Endothelial cell of umbilical vein (primary cell): ENCODE results near the gene L2HGDH. TPM values are rescaled to one million over a fixed set of nuclear protein-coding genes. Genes with fewer than 3 reads are reported as not detected.

Experiments used
- BruUV-seq: library from RNA; stranded (reverse); fragments of 400-500 nt; replicated peaks from 2 replicates; lab custom pipeline; 2021; lab: Mats Ljungman, UMichigan
- CTCF ChIA-PET: fragments of 300-600, 350-600 bp; sonication (Branson Sonifier 250); formaldehyde crosslinking; loops from one replicate; lab custom pipeline; 2021; ENCODE audit warnings: antibody characterized with exemption, inconsistent platforms; lab: Charles Lee
- POLR2A ChIA-PET: fragments of 300-600, 350-600 bp; sonication (Branson Sonifier 250); formaldehyde crosslinking; loops from one replicate; lab custom pipeline; 2021; ENCODE audit warnings: antibody characterized with exemption, inconsistent platforms; lab: Charles Lee
- DNase-seq: peaks from one replicate; pipeline ENCODE4 v3.0.0-alpha.2; 2011; ENCODE audit warnings: low read depth, low spot score
- FAIRE-seq: peaks from 2 replicates; lab custom pipeline; 2011; peaks lifted over from hg19 to GRCh38; lab: Jason Lieb, UNC
- H2AFZ ChIP-seq: 2 replicates; pipeline ENCODE4 v1.6.0; 2012; ENCODE audit warnings: low read depth, low read length, control low read depth, inconsistent platforms
- H3K27ac ChIP-seq: 2 replicates; pipeline ENCODE4 v1.5.1; 2011; ENCODE audit warnings: low read depth, mild to moderate bottlenecking, control low read depth, low read length, moderate library complexity; ENCODE audit not compliant: insufficient read depth
- H3K27me3 ChIP-seq, 2 experiments: 2 replicates each; pipeline versions ENCODE4 v1.6.0 to v1.6.1; 2011; ENCODE audit warnings: low read length in 2 of 2, mixed read lengths in 1 of 2; ENCODE audit not compliant: control insufficient read depth in 2 of 2, insufficient read depth in 2 of 2
- H3K36me3 ChIP-seq, 2 experiments: 2 replicates in 1 of 2; 3 replicates in 1 of 2; pipeline ENCODE4 v1.5.1; 2011; ENCODE audit warnings: low read length in 2 of 2, mild to moderate bottlenecking in 1 of 2, moderate library complexity in 1 of 2; ENCODE audit not compliant: control insufficient read depth in 2 of 2, insufficient read depth in 2 of 2; ENCODE audit errors: extremely low read depth in 1 of 2
- H3K4me1 ChIP-seq: 3 replicates; pipeline ENCODE4 v1.5.1; 2011; ENCODE audit warnings: mild to moderate bottlenecking, low read length; ENCODE audit not compliant: control insufficient read depth, insufficient read depth; ENCODE audit errors: extremely low read depth
- H3K4me2 ChIP-seq: 2 replicates; pipeline ENCODE4 v1.6.1; 2011; ENCODE audit warnings: low read length, control low read depth, mixed read lengths; ENCODE audit not compliant: insufficient read depth
- H3K4me3 ChIP-seq, 3 experiments: fragments of 200-600 bp in 1 of 3; sonication (generic), shearing (Covaris generic) in 1 of 3; replicated peaks in 1 of 3; 2 replicates each; pipeline ENCODE4 v1.5.1; 2011 to 2016; ENCODE audit warnings: control low read depth in 3 of 3, low read length in 3 of 3, mild to moderate bottlenecking in 2 of 3, inconsistent platforms in 1 of 3, low read depth in 1 of 3, moderate library complexity in 1 of 3; ENCODE audit not compliant: insufficient read depth in 1 of 3
- H3K79me2 ChIP-seq: 2 replicates; pipeline ENCODE4 v1.6.0; 2012; ENCODE audit warnings: low read length, inconsistent platforms; ENCODE audit not compliant: control insufficient read depth, insufficient read depth
- H3K9ac ChIP-seq: replicated peaks from 2 replicates; pipeline ENCODE3; 2011; ENCODE audit warnings: low read length, control low read depth; ENCODE audit not compliant: insufficient read depth; ENCODE audit errors: extremely low read depth
- H3K9me1 ChIP-seq: replicated peaks from 3 replicates; pipeline ENCODE4 v1.6.0; 2011; ENCODE audit warnings: mild to moderate bottlenecking, low read length; ENCODE audit not compliant: control insufficient read depth, insufficient read depth; ENCODE audit errors: extremely low read depth
- H3K9me3 ChIP-seq: replicated peaks from 2 replicates; pipeline ENCODE4 v1.5.1; 2012; ENCODE audit warnings: low read length, inconsistent platforms; ENCODE audit not compliant: control insufficient read depth, insufficient read depth
- H4K20me1 ChIP-seq: replicated peaks from 2 replicates; pipeline ENCODE3; 2011; ENCODE audit warnings: mild to moderate bottlenecking, low read length; ENCODE audit not compliant: control insufficient read depth, insufficient read depth; ENCODE audit errors: extremely low read depth
- EZH2 ChIP-seq: IDR thresholded peaks from 2 replicates; pipeline ENCODE4 v1.6.1; 2012; ENCODE audit warnings: borderline replicate concordance, low read depth, mild to moderate bottlenecking, moderate library complexity, low read length, inconsistent platforms; ENCODE audit not compliant: severe bottlenecking
- FOS ChIP-seq: IDR thresholded peaks from 2 replicates; pipeline ENCODE4 v1.6.1; 2011; ENCODE audit warnings: mild to moderate bottlenecking, low read length, moderate library complexity, borderline replicate concordance; ENCODE audit not compliant: insufficient read depth
- GATA2 ChIP-seq: IDR thresholded peaks from 2 replicates; pipeline ENCODE4 v1.7.0; 2011; ENCODE audit warnings: low read depth, mild to moderate bottlenecking, moderate library complexity, mixed read lengths, low read length; ENCODE audit not compliant: insufficient read length, insufficient read depth
- JUN ChIP-seq: IDR thresholded peaks from 2 replicates; pipeline ENCODE4 v1.6.1; 2011; ENCODE audit warnings: borderline replicate concordance, low read depth; ENCODE audit not compliant: insufficient read length, insufficient read depth
- MYC ChIP-seq: IDR thresholded peaks from one replicate; pipeline ENCODE4 v1.6.1; 2011; ENCODE audit warnings: mild to moderate bottlenecking, low read depth, low read length
- POLR2A ChIP-seq: IDR thresholded peaks from 2 replicates; pipeline ENCODE4 v1.6.1; 2012; ENCODE audit warnings: low read depth, mild to moderate bottlenecking, control low read depth, low read length
- POLR2AphosphoS5 ChIP-seq: IDR thresholded peaks from 2 replicates; pipeline ENCODE4 v1.6.1; 2012; ENCODE audit warnings: low read depth, mild to moderate bottlenecking, control low read depth, low read length, moderate library complexity; ENCODE audit not compliant: insufficient read depth
- dilution Hi-C: fragments of 300-500 bp; cut with MboI; formaldehyde crosslinking; loops from one replicate; pipeline ENCODE4 v1.15.0; 2019; ENCODE audit warnings: low sequenced_read_pairs; ENCODE audit not compliant: extremely low pct_ligation_motif_present
- intact Hi-C: fragments of 100-400 bp; cut with micrococcal nuclease; formaldehyde crosslinking; loops from one replicate; pipeline ENCODE4 v1.10.0; 2022
- polyA plus RNA-seq, 4 experiments: library from polyadenylated mRNA; depleted of rRNA in 3 of 4; stranded (reverse) in 3 of 4; unstranded in 1 of 4; fragments of >200 nt; gene quantifications; 2 replicates each; pipeline versions ENCODE4 v1.2.1 to v1.2.3, GENCODE V29; 2011 to 2012; ENCODE audit warnings: missing spikeins in 1 of 4
- total RNA-seq: library from RNA; stranded (reverse); gene quantifications from 2 replicates; pipeline ENCODE4 v1.2.3, GENCODE V29; 2021
- TF ChIP-seq, protein P1 (sequence below), 2 donors: IDR thresholded peaks; 1 replicate in 1 of 2; 2 replicates in 1 of 2; pipeline ENCODE4 v1.5.1; 2011; ENCODE audit warnings: low read length in 2 of 2, mild to moderate bottlenecking in 2 of 2, moderate library complexity in 2 of 2, control low read depth in 1 of 2, inconsistent platforms in 1 of 2, low read depth in 1 of 2; ENCODE audit not compliant: insufficient read depth in 1 of 2; ENCODE audit errors: extremely low read depth in 1 of 2
- TF ChIP-seq, protein P2 (sequence below): IDR thresholded peaks from 2 replicates; pipeline ENCODE4 v1.6.1; 2011; ENCODE audit not compliant: insufficient read depth, insufficient read length

Gene L2HGDH
- total and polyA plus RNA-seq, 2 donors (not counting 3 experiments of a cell fraction or from before 2014, with no cell fraction given) = 2.5 to 5.3 TPM

DNA sequence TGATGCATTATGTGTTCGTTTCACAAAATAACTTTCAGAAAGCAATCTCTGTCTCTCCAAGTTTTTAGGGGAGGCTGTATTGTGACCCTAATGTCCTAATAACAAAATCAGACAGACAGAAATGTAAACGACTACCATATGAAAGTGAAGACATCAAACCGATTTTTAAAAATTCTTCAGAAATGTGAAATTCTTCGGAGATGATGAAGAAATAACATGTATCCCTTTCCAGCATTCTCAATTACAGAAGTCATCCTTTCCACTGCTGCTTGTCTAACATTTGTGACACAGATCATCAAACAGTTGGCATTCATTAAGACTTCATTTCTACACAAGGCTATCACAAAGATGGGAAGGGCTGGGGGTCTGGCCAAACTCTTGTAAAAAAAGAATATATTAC lies 41.1 kb upstream of the L2HGDH start:
- Histone ChIP-seq H3K9me3 (no peaks in the 10 kb centered on the region), H3K4me2 (no peak overlapping the region), H3K9me1 (no peaks in the 10 kb centered on the region), H3K27me3 (no peaks in the 10 kb centered on the region), H3K36me3 (no peaks in the 10 kb centered on the region), H2AFZ (no peak overlapping the region), H3K79me2 (no peaks in the 10 kb centered on the region), H3K4me1 (peaks cover 19% of the 10 kb centered on the region), H4K20me1 (no peaks in the 10 kb centered on the region), H3K27ac (no peak overlapping the region), H3K9ac (no peak overlapping the region), H3K4me3 (no peak overlapping the region)
- dilution Hi-C loops = no loop called here
- no peak for FAIRE-seq
- ChIA-PET POLR2A (no interaction called here), CTCF (no interaction called here)
- no TSS peak for BruUV-seq
- no peak for TF ChIP-seq POLR2A
- no peak for TF ChIP-seq JUN
- no peak for TF ChIP-seq MYC
- TF ChIP-seq FOS = no peak
- TF ChIP-seq, protein P1, sequence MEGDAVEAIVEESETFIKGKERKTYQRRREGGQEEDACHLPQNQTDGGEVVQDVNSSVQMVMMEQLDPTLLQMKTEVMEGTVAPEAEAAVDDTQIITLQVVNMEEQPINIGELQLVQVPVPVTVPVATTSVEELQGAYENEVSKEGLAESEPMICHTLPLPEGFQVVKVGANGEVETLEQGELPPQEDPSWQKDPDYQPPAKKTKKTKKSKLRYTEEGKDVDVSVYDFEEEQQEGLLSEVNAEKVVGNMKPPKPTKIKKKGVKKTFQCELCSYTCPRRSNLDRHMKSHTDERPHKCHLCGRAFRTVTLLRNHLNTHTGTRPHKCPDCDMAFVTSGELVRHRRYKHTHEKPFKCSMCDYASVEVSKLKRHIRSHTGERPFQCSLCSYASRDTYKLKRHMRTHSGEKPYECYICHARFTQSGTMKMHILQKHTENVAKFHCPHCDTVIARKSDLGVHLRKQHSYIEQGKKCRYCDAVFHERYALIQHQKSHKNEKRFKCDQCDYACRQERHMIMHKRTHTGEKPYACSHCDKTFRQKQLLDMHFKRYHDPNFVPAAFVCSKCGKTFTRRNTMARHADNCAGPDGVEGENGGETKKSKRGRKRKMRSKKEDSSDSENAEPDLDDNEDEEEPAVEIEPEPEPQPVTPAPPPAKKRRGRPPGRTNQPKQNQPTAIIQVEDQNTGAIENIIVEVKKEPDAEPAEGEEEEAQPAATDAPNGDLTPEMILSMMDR (IDR thresholded peaks at IDR 0.05; ENCODE audit: extremely low read depth in 1 of 2, insufficient read depth in 1 of 2, low read depth in 1 of 2, low read length in 2 of 2) = no peak
- no peak for TF ChIP-seq GATA2
- TF ChIP-seq POLR2AphosphoS5 = no peak
- TF ChIP-seq, protein P2, sequence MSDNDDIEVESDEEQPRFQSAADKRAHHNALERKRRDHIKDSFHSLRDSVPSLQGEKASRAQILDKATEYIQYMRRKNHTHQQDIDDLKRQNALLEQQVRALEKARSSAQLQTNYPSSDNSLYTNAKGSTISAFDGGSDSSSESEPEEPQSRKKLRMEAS = no peak
- TF ChIP-seq EZH2 = no peak
- intact Hi-C loops = no loop called here
- DNase-seq = no peak
